SK-MEL-5 (cell line): Measurements from ENCODE around the gene DCAF11. TPM values are rescaled to one million over a fixed set of nuclear protein-coding genes. Genes with fewer than 3 reads are reported as not detected.

ENCODE experiments used
- DNase-seq: peaks from one replicate; pipeline ENCODE4 v3.0.0-alpha.2; 2016; ENCODE audit warnings: low read depth, low spot score
- in situ Hi-C: cut with HindIII; loops from 2 replicates; pipeline ENCODE4 v1.10.0; 2016; ENCODE audit warnings: low sequenced_read_pairs, high pct_unique_total_duplicates, low pct_unique_long_range_greater_than_20kb
- total RNA-seq: library from RNA; depleted of rRNA; stranded (reverse); fragments of >200 nt; shearing (Covaris generic); gene quantifications from 2 replicates; pipeline ENCODE4 v1.2.3, GENCODE V29; 2014

The DCAF11 gene
- total RNA-seq, 1 experiment from 2014 or later = 49.5 TPM

- no peak for DNase-seq
- in situ Hi-C loops = no loop called here
These were observed 28.9 kb downstream of the DCAF11 start for GRCh38 chr14:24143511-24143910.

GRCh38 chr14:24144451-24144850 lies 29.9 kb downstream of the DCAF11 start:
- in situ Hi-C loops = no loop called here
- no peak for DNase-seq

GRCh38 chr14:24145219-24145618 lies 30.6 kb downstream of the DCAF11 start:
- DNase-seq = no peak
- in situ Hi-C loops = no loop called here

- in situ Hi-C loops = no loop called here
- DNase-seq = no peak
These were observed 31.3 kb downstream of the DCAF11 start for GRCh38 chr14:24145690-24146452.

- peak; percentile 97 for DNase-seq
- in situ Hi-C loops = no loop called here
These were observed 31.9 kb downstream of the DCAF11 start, which contains the start of gene PSME2 for GRCh38 chr14:24146453-24146977. TSS of gene PSME2 (minus strand) at chr14:24146610. CDS start at chr14:24146581, 29 bp downstream.

GRCh38 chr14:24146978-24147760 lies 32.6 kb downstream of the DCAF11 start, which contains the start of gene RNF31:
TSS of gene RNF31 (plus strand) at chr14:24147498. CDS start at chr14:24147699, 201 bp downstream.
- in situ Hi-C loops = no loop called here
- peak; percentile 97 for DNase-seq

- in situ Hi-C loops = no loop called here
- DNase-seq = no peak
These were observed 33.3 kb downstream of the DCAF11 start for GRCh38 chr14:24147761-24148428.

- no peak for DNase-seq
- in situ Hi-C loops = no loop called here
These were observed 34.9 kb downstream of the DCAF11 start for GRCh38 chr14:24149302-24149969.

- DNase-seq = no peak
- in situ Hi-C loops = no loop called here
These were observed 35.5 kb downstream of the DCAF11 start for GRCh38 chr14:24150061-24150460.

GRCh38 chr14:24150567-24150966 lies 36.0 kb downstream of the DCAF11 start:
- in situ Hi-C loops = no loop called here
- no peak for DNase-seq

GRCh38 chr14:24150993-24151392 lies 36.4 kb downstream of the DCAF11 start:
- no peak for DNase-seq
- in situ Hi-C loops = no loop called here

- DNase-seq = no peak
- in situ Hi-C loops = no loop called here
These were observed 37.0 kb downstream of the DCAF11 start for GRCh38 chr14:24151404-24152080.

- DNase-seq = no peak
- in situ Hi-C loops = no loop called here
These were observed 40.5 kb downstream of the DCAF11 start for GRCh38 chr14:24155100-24155499.

GRCh38 chr14:24156840-24157239 lies 42.3 kb downstream of the DCAF11 start:
- in situ Hi-C loops = no loop called here
- DNase-seq = no peak

GRCh38 chr14:24157331-24157730 lies 42.8 kb downstream of the DCAF11 start:
- in situ Hi-C loops = no loop called here
- no peak for DNase-seq

- DNase-seq = no peak
- in situ Hi-C loops = no loop called here
These were observed 45.4 kb downstream of the DCAF11 start for GRCh38 chr14:24159777-24160498.
